GM21360 (cell line): ENCODE measurements around the gene PPM1M.
A peak's percentile ranks its signal among the peaks of the same experiment; 100 is the strongest.
"Not testable (repeated sequence)": the region's sequence is repeated elsewhere in the genome, so short reads cannot be mapped to it uniquely, and the experiment has no call there.

ENCODE experiments used
- ATAC-seq: cut with Tn5 transposase; IDR thresholded peaks from one replicate; pipeline ENCODE4 v1.9.1; 2021; ENCODE audit warnings: mild to moderate bottlenecking, moderate library complexity; ENCODE audit not compliant: unreplicated experiment

PPM1M gene

GRCh38 chr3:52246264-52246620, 683 bp downstream of the PPM1M start:
- no peak for ATAC-seq

GRCh38 chr3:52246728-52247408, 1.3 kb downstream of the PPM1M start:
- no peak for ATAC-seq

- ATAC-seq: no peak
Measured at GRCh38 chr3:52247409-52248164, 2.0 kb downstream of the PPM1M start.

GRCh38 chr3:52248165-52248541, 2.6 kb downstream of the PPM1M start:
- ATAC-seq: no peak

GRCh38 chr3:52248816-52249547, 3.4 kb downstream of the PPM1M start:
- no peak for ATAC-seq

GRCh38 chr3:52249683-52250082, 4.1 kb downstream of the PPM1M start:
- ATAC-seq: no peak

DNA sequence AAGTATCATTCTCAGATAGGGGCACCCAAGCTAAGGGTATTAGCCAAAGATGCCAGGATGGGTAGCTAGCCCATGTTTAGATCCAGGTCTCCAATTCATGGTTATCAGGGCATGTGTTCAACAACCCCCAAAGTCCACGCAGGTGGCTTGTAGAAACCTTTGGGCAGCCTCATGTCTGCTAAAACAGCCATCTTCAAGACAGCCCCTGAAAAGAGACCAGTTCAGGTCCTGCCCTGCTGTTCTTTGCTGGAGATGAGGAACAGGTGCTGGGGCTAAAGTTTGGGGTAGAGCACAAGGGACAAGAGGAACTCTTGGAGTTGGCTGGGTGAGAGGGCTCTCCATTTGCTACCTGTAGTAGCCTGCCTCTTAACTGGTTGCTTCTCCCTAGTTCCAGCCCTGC, 4.6 kb downstream of the PPM1M start:
- no peak for ATAC-seq

GRCh38 chr3:52253314-52254304, 8.1 kb downstream of the PPM1M start:
- ATAC-seq: peak; percentile 67

GRCh38 chr3:52254608-52255007, 9.0 kb downstream of the PPM1M start:
- ATAC-seq: no peak

DNA sequence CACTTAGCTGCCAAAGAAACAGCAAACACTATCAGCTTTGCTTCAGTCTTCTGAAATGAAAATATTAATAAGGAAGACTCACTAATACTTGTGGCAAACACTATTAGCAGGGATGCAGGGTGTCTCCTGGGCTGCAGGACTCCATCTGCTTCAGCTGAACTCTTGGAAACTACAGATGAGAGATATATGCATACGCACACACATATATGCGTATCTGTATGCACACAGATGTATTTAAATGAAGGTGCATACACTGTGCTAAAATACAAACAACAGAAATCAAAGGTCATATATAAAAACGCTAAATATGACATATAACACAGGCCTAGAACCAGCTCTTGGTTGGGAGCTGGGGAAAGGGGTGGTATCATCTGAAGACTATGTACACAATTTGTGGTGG, 10.6 kb downstream of the PPM1M start:
- no peak for ATAC-seq

DNA sequence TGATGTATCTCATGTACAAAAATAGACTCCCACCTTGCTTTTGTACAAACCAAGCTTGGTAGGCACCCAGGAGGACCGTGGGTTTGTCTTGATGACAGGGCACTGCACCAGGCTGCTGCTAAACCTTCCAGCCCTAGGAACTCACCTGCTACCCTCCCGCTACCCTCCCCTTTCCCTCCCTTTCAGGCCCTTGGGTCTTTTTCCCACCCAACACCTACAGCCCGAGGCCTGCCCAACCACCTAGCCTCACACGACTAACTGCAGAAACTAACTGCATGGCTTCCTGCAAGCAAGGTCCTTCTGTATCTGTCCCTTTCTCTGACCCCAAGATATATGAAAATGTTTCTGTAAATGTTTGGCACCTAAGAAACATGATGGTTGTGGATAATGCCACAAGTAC, 11.1 kb downstream of the PPM1M start:
- no peak for ATAC-seq

GRCh38 chr3:52257911-52258310, 12.4 kb downstream of the PPM1M start:
- ATAC-seq: no peak

- no peak for ATAC-seq
Measured at GRCh38 chr3:52259035-52259434, 13.5 kb downstream of the PPM1M start.

GRCh38 chr3:52259448-52259847, 13.9 kb downstream of the PPM1M start:
- ATAC-seq: no peak

GRCh38 chr3:52262447-52262846, 16.9 kb downstream of the PPM1M start:
- no peak for ATAC-seq

DNA sequence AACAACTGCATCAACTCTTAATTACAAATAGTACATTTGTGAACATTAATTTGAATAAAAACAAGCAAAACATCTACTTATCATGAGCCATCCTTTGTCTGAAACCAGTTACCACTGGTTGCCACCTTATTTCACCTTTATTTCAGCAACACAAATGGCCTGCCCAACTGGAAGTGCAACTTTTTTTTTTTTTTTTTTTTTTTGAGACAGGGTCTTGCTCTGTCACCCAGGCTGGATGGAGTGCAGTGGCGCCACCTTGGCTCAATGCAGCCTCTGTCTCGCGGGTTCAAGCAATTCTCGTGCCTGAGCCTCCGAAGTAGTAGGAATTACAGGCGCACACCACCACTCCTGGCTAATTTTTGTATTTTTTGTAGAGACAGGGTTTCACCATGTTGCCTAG, 19.8 kb downstream of the PPM1M start:
- ATAC-seq: no peak

DNA sequence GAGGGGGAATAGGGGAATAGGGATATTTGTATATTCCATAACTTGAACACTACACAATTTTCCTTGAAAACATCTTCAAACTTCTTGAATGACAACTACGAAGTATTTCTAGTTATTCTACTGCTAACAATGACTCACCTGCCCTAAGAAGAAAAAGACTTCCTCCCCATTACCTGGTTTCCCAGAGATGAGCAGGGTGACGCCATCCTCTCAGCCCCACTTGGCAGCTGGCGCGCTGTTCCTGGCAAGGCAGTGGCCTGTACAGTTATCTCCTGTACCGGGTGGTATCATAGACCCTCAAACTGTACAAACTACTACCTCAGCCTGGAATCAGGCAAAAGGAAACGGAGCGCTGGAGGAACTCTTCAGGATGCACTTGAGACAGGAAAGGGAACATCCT, 22.5 kb downstream of the PPM1M start:
- no peak for ATAC-seq

DNA sequence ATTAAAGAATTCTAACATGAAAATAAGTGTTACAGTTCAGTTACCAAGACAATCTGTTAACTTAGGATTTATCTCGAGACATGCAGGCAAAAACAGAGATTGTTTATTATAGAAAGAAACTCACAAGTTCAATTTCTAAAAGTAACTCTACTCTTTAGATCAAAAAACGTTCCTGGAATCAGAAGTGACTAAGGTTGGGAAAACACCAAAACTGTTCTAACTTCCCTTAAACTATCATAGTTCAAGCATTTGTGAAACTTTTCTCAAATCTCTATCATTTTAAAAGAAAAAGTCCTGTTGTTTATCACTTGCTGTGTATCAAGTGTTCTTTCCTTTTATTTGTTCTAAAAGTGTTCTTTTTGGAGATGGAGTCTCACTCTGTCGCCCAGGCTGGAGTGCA, 24.2 kb downstream of the PPM1M start:
- no peak for ATAC-seq

DNA sequence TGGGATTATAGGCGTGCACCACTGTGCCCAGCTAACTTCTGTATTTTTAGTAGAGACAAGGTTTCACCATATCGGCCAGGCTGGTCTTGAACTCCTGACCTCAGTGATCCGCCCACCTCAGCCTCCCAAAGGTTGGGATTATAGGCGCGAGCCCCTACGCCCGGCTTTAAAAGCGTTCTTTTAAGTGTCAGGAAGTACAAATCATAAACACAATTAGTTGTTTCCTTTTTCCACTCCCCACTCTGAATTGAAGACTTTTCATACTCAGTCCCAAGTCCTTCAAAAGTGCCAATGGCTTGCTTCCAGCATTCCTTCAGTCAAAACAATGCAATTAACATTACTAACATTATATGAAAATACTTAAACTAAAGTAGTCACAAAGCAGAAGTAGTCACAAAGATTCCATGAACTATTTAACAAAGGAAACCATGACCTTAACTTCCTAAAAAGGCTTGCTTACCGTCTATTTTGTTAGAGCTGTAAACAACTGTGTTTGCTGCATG, 24.7 kb downstream of the PPM1M start:
- no peak for ATAC-seq

GRCh38 chr3:52272172-52272571, 26.6 kb downstream of the PPM1M start:
- ATAC-seq: not testable (repeated sequence)

- no peak for ATAC-seq
Measured at GRCh38 chr3:52272831-52273230, 27.3 kb downstream of the PPM1M start.
